H9 (cell line): ENCODE data around the gene TELO2. TPM values are rescaled to one million over a fixed set of nuclear protein-coding genes. Genes with fewer than 3 reads are reported as not detected.

Experiments used
- DNase-seq: peaks from one replicate; pipeline ENCODE4 v3.0.0-alpha.2; 2017
- H2AFZ ChIP-seq: one replicate; pipeline ENCODE4 v1.6.1; 2013; ENCODE audit warnings: mild to moderate bottlenecking, low read length, control low read depth, moderate library complexity
- H2AK5ac ChIP-seq: 2 replicates; pipeline ENCODE4 v1.6.1; 2013; ENCODE audit warnings: low read length, control low read depth, mixed read lengths; ENCODE audit not compliant: insufficient read length
- H2BK120ac ChIP-seq: one replicate; pipeline ENCODE4 v1.6.1; 2013; ENCODE audit warnings: low read depth, mild to moderate bottlenecking, low read length, control low read depth, inconsistent platforms; ENCODE audit not compliant: poor library complexity, severe bottlenecking
- H2BK12ac ChIP-seq: 2 replicates; pipeline ENCODE4 v1.6.1; 2013; ENCODE audit warnings: low read length, control low read depth, mixed read lengths, low read depth; ENCODE audit not compliant: insufficient read length
- H2BK15ac ChIP-seq: 2 replicates; pipeline ENCODE4 v1.6.1; 2013; ENCODE audit warnings: low read depth, low read length, control low read depth
- H2BK20ac ChIP-seq: one replicate; pipeline ENCODE4 v1.6.1; 2013; ENCODE audit warnings: low read depth, mild to moderate bottlenecking, low read length, control low read depth, inconsistent platforms; ENCODE audit not compliant: poor library complexity, severe bottlenecking
- H2BK5ac ChIP-seq: 2 replicates; pipeline ENCODE4 v1.6.1; 2013; ENCODE audit warnings: low read length, control low read depth, mixed read lengths; ENCODE audit not compliant: insufficient read length
- H3K14ac ChIP-seq: 2 replicates; pipeline ENCODE4 v1.6.1; 2013; ENCODE audit warnings: low read length, control low read depth; ENCODE audit not compliant: insufficient read depth
- H3K18ac ChIP-seq: 2 replicates; pipeline ENCODE4 v1.6.1; 2013; ENCODE audit warnings: low read depth, mild to moderate bottlenecking, mixed read lengths, low read length, control low read depth; ENCODE audit not compliant: insufficient read length
- H3K23ac ChIP-seq: 2 replicates; pipeline ENCODE4 v1.6.1; 2013; ENCODE audit warnings: low read length, control low read depth, mixed read lengths, low read depth; ENCODE audit not compliant: insufficient read length
- H3K23me2 ChIP-seq: 2 replicates; pipeline ENCODE4 v1.6.1; 2013; ENCODE audit warnings: low read depth, mild to moderate bottlenecking, mixed read lengths, low read length, control low read depth; ENCODE audit not compliant: insufficient read length, poor library complexity, severe bottlenecking
- H3K27ac ChIP-seq: 2 replicates; pipeline ENCODE4 v1.5.1; 2013; ENCODE audit warnings: low read length, control low read depth, mixed read lengths, low read depth; ENCODE audit not compliant: insufficient read length
- H3K27me3 ChIP-seq: 2 replicates; pipeline ENCODE4 v1.6.1; 2013; ENCODE audit warnings: low read length, control low read depth, inconsistent platforms; ENCODE audit not compliant: insufficient read depth
- H3K4ac ChIP-seq: 2 replicates; pipeline ENCODE4 v1.6.1; 2013; ENCODE audit warnings: low read depth, mild to moderate bottlenecking, control low read depth, inconsistent platforms, low read length, moderate library complexity
- H3K4me1 ChIP-seq: 2 replicates; pipeline ENCODE4 v1.6.1; 2013; ENCODE audit warnings: low read length, control low read depth, inconsistent platforms; ENCODE audit not compliant: insufficient read depth
- H3K4me2 ChIP-seq: 2 replicates; pipeline ENCODE4 v1.6.1; 2013; ENCODE audit warnings: low read length, control low read depth, mixed read lengths; ENCODE audit not compliant: insufficient read length, insufficient read depth
- H3K56ac ChIP-seq: 2 replicates; pipeline ENCODE4 v1.6.1; 2013; ENCODE audit warnings: low read depth, mild to moderate bottlenecking, mixed read lengths, low read length, control low read depth; ENCODE audit not compliant: insufficient read length
- H3K79me1 ChIP-seq: 2 replicates; pipeline ENCODE4 v1.6.1; 2013; ENCODE audit warnings: low read depth, mild to moderate bottlenecking, moderate library complexity, low read length, control low read depth, inconsistent platforms; ENCODE audit not compliant: insufficient read depth, poor library complexity, severe bottlenecking
- H3K79me2 ChIP-seq: 2 replicates; pipeline ENCODE4 v1.6.1; 2013; ENCODE audit warnings: low read length, control low read depth, inconsistent platforms; ENCODE audit not compliant: insufficient read depth
- H3K9ac ChIP-seq: 2 replicates; pipeline ENCODE4 v1.6.1; 2013; ENCODE audit warnings: low read length, control low read depth, mixed read lengths; ENCODE audit not compliant: insufficient read length; ENCODE audit errors: extremely low read depth
- H3K9me3 ChIP-seq: one replicate; pipeline ENCODE4 v1.6.1; 2013; ENCODE audit warnings: low read depth, low read length, inconsistent platforms; ENCODE audit not compliant: control insufficient read depth
- H3T11ph ChIP-seq: one replicate; pipeline ENCODE4 v1.6.1; 2013; ENCODE audit warnings: mild to moderate bottlenecking, low read length, control low read depth, inconsistent platforms
- H4K20me1 ChIP-seq: one replicate; pipeline ENCODE4 v1.6.1; 2013; ENCODE audit not compliant: control insufficient read depth, insufficient read length, insufficient read depth
- H4K5ac ChIP-seq: 2 replicates; pipeline ENCODE4 v1.6.1; 2013; ENCODE audit warnings: low read depth, mild to moderate bottlenecking, mixed read lengths, low read length, control low read depth; ENCODE audit not compliant: insufficient read length
- H4K8ac ChIP-seq: replicated peaks from 2 replicates; pipeline ENCODE4 v1.6.1; 2013; ENCODE audit warnings: low read length, control low read depth, mixed read lengths, low read depth; ENCODE audit not compliant: insufficient read length
- H4K91ac ChIP-seq: 2 replicates; pipeline ENCODE4 v1.6.1; 2013; ENCODE audit warnings: low read depth, mild to moderate bottlenecking, moderate library complexity, mixed read lengths, low read length, control low read depth; ENCODE audit not compliant: insufficient read length
- H3K27ac Mint-ChIP-seq, 3 experiments: 2 replicates in 2 of 3; 3 replicates in 1 of 3; pipeline ENCODE4 v1.8.0; 2020 to 2021; ENCODE audit warnings: mixed read lengths in 3 of 3, mild to moderate bottlenecking in 1 of 3, moderate library complexity in 1 of 3
- H3K27me3 Mint-ChIP-seq: 2 replicates; pipeline ENCODE4 v1.8.0; 2021; ENCODE audit warnings: low read depth, mild to moderate bottlenecking, moderate library complexity, mixed read lengths
- H3K36me3 Mint-ChIP-seq, 3 experiments: 2 replicates in 2 of 3; 3 replicates in 1 of 3; pipeline ENCODE4 v1.8.0; 2020 to 2021; ENCODE audit warnings: low read depth in 3 of 3, mixed read lengths in 3 of 3; ENCODE audit not compliant: insufficient read depth in 1 of 3
- H3K4me1 Mint-ChIP-seq, 2 experiments: 2 replicates each; pipeline ENCODE4 v1.8.0; 2020; ENCODE audit warnings: mixed read lengths in 2 of 2
- H3K4me3 Mint-ChIP-seq, 2 experiments: 2 replicates in 1 of 2; 3 replicates in 1 of 2; pipeline ENCODE4 v1.8.0; 2020 to 2021; ENCODE audit warnings: mild to moderate bottlenecking in 2 of 2, mixed read lengths in 2 of 2, moderate library complexity in 1 of 2
- H3K9me3 Mint-ChIP-seq, 2 experiments: 2 replicates in 1 of 2; 3 replicates in 1 of 2; pipeline ENCODE4 v1.8.0; 2020; ENCODE audit warnings: mild to moderate bottlenecking in 2 of 2, mixed read lengths in 2 of 2, moderate library complexity in 1 of 2
- CTCF ChIP-seq: fragments of 200-600 bp; sonication (generic); conservative IDR thresholded peaks from 3 replicates; pipeline ENCODE4 v1.8.0; 2021; ENCODE audit warnings: antibody characterized with exemption, mild to moderate bottlenecking
- WGBS: extraction: QIAGEN DNeasy Blood & Tissue Kit; methylation state at CpG from one replicate; pipeline ENCODE4 v1.1.7; 2013; ENCODE audit warnings: missing lambda C conversion rate, low lambda C conversion rate, mixed read lengths; ENCODE audit not compliant: insufficient read length; ENCODE audit errors: extremely low coverage; 5-methylcytosine and 5-hydroxymethylcytosine counted together
- total RNA-seq: library from RNA; stranded (reverse); gene quantifications from 2 replicates; pipeline ENCODE4 v1.2.1, GENCODE V29; 2021

Gene TELO2
- total RNA-seq, 1 experiment from 2014 or later: 98.9 TPM

GRCh38 chr16:1525871-1526607 is 32.9 kb downstream of the TELO2 start:
- TF ChIP-seq CTCF: no peak
- Histone ChIP-seq H3K4me2 (no peak overlapping the region), H3T11ph (no peak overlapping the region), H3K4me1 (no peaks in the 10 kb centered on the region), H2AFZ (no peak overlapping the region), H2BK120ac (no peak overlapping the region), H3K14ac (no peak overlapping the region), H3K4ac (no peak overlapping the region), H3K27ac (no peak overlapping the region), H3K18ac (no peak overlapping the region), H2BK12ac (no peak overlapping the region), H4K8ac (no peak overlapping the region), H4K91ac (no peak overlapping the region), H3K23ac (no peak overlapping the region), H3K23me2 (no peaks in the 10 kb centered on the region), H3K79me1 (no peaks in the 10 kb centered on the region), H2AK5ac (no peak overlapping the region), H2BK15ac (no peak overlapping the region; the same call in 1 of the 2 replicates), H3K9me3 (no peaks in the 10 kb centered on the region), H4K5ac (no peak overlapping the region), H3K79me2 (no peaks in the 10 kb centered on the region), H3K56ac (no peak overlapping the region), H4K20me1 (no peaks in the 10 kb centered on the region), H2BK5ac (no peak overlapping the region), H3K9ac (no peak overlapping the region), H3K27me3 (no peaks in the 10 kb centered on the region), H2BK20ac (no peak overlapping the region)
- H3K27ac Mint-ChIP-seq: no peak overlapping the region
- H3K4me1 Mint-ChIP-seq: no peaks in the 10 kb centered on the region; a peak in 1 of 4 replicates
- H3K36me3 Mint-ChIP-seq: peaks cover 0 to 9% (median 0%) of the 10 kb centered on the region in 3 experiments; a peak in 2 of 7 replicates
- H3K27me3 Mint-ChIP-seq: no peaks in the 10 kb centered on the region
- no peak for DNase-seq
- H3K4me3 Mint-ChIP-seq: no peak overlapping the region
- WGBS: no CpG with 5 or more reads among the region's 44 CpGs
- H3K9me3 Mint-ChIP-seq: no peaks in the 10 kb centered on the region; a peak in 1 of 5 replicates
